GM18907 (cell line): ENCODE data around the gene SIM2.

Experiments used
- ATAC-seq: cut with Tn5 transposase; IDR thresholded peaks from one replicate; pipeline ENCODE4 v1.9.1; 2021; ENCODE audit warnings: mild to moderate bottlenecking, moderate library complexity; ENCODE audit not compliant: unreplicated experiment

The SIM2 gene

DNA sequence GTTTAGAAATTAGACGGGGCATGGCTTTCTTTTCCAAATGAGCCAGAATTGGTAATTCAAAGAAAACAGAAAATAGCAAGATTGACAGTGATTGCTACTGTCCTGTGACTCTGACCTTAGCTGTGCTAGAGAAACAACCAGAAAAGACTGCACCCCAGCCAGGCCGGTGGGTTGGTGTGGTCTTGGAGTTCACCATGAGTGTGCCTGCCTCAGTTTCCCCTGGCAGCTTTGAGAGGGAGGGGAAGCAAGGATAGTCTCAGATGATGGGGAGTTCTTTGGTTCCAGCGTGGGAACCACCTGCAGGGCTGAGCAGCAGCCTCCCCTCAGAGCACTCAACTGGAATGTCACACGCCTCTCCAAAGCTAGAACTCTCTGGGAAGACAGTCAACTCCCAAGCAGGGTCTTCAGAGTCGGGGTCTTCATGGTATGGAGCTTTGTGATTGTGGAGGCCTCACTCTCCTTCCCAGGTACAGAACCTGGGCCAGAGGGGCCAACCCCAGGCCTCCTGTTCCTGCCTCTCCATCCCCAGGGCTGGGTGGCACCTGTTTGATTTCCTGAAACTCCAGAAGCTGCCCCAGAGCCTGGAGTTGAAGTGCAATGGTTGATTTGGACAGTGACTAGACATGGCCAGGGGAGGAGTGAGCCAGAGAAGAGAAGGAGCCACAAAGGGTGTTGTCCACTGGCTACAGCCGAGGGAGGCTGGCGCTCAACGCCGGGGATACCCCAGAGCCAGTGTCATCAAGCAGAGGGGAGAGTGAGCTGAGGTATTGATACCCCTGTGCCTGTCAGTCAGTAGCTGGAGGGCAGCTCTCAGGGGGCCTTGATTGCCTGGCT, 35.7 kb downstream of the SIM2 start:
- no peak for ATAC-seq

DNA sequence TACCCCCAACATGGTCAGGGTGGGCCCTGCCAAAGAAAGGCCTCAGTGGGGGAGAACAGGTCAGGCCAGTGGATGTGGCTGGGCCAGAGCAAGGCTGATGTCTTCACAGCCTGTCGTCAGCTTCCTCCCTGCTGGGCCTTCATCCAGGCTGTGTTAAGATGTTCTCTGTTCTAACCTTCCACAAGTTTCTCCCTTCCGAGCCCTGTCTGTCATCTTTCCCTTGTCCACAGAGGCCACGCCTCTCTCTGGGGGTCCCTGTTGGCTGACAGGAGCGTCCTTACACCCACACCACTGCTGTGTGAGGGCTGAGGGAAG, 36.2 kb downstream of the SIM2 start:
- ATAC-seq, result no peak

DNA sequence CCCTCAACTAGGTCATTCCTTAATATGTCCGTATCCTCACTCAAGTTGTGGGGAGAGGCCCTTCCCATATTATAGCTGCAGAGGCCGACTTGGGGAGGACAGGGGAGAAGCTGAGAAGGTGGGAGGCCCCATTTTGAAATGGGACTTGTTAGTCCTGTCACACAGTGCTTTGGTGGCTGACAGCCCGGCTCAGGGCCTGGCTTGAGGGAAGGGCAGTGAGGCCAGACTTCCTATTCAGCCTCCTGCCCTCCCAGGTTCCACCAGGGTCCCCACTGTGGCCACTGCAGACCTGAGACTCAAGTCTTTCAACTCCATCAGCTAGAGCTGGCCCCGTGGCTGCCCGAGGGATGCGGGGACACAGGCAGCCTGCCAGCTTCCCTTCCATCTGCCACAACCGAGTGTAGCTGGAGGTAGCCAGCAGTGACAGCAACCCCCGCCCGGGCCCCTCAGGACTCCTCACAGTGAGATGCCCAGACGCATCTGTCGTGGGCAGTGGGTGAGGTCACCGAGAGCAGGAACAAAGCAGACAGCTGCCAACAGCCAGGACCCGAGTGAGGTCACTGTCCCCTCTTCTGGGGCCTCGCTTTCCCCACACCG, 36.9 kb downstream of the SIM2 start:
- ATAC-seq, result no peak

DNA sequence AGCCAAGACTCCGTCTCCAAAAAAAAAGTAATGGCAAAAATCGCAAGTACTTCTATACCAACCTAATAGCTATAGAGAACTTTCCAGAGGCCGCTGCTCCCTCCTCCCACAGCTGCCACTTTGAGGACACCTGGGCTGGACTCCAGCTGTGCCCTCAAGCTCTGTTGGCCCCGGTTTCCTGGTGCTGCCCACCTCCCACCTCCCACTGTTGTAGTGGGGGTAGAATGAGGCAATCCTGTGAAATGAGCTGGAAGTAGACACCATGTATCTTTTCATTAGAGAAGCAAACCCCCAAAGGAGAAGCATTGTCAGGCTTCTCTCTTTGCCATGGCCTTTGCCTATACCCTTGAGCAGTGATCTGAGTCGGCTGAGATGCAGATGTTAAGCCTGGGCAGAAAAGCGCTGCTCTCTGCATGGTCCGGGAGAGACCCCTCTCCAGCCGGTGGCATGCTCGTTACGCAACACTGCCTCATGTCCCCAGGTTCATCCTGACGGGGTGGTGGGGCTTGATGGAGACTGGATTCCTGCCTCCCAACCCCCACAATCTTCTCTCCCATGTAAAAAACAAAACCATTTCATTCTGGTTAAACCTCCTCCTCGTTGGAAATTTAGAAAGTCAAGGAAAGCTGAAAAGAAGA, 39.7 kb downstream of the SIM2 start:
- no peak for ATAC-seq

DNA sequence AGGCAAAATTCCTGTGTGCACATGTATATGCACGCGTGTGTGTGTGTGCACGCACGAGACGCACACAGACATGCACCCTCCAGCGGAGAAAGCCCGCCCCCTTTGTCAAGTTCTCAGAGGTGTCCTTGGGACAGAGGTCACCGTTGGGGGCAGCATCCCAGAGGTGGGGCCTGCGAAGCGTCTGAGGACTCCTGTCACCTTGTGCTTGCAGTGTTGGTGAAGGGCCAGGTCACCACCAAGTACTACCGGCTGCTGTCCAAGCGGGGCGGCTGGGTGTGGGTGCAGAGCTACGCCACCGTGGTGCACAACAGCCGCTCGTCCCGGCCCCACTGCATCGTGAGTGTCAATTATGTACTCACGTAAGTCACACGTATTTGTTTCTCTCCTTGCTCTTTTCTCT, 42.6 kb downstream of the SIM2 start:
- no peak for ATAC-seq

DNA sequence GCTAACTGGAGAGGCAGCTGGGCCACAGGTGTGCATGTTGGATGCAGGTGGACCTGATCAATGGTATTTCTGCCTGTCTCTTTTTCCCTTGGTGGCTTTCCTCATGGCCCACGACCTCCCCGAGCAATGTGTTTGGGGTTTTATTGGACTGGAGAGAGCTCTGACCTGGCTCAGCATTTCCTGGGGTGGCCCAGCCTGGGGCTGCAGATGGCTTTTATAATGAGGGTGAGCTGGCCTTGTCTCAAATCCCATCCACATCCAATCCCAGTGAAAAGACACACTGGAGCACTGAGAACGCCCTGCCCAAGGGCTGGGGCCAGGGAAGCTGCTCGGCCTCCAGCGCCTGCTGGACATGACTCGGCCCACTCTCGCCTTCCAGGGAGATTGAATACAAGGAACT, 44.1 kb downstream of the SIM2 start:
- ATAC-seq, result no peak

DNA sequence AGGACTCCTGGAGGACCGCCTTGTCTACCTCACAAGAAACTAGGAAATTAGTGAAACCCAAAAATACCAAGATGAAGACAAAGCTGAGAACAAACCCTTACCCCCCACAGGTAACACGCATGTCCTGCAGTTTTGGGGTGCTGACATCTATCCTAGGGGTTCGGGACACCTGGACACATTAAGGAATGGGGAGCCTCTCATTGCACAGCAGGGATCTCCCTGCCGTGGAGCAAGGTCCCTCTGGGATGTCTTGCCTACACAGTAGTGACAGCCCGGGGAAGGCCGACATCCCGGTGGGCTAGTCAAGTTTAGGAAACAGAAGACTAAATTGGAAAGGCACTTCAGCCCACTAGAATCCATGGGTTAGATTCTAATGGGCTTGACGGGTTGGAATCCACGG, 44.5 kb downstream of the SIM2 start:
- ATAC-seq, result no peak

DNA sequence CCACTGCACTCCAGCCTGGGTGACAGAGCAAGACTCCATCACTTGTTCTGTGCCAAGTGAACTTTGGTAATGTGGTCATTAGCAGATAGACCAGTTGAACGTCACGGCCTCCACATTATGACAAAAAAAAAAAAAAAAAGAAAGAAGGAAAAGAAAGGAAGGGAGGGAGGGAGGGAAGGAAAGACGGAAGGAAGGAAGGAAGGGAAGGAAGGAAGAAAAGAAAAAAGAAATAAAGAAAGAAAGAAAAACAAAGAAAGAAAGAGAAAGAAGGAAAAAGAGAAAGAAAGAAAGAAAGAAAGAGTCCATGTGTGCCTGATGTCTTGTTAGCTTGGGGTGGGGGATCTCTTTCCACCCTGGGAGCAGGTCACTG, 45.3 kb downstream of the SIM2 start:
- ATAC-seq, result no peak

DNA sequence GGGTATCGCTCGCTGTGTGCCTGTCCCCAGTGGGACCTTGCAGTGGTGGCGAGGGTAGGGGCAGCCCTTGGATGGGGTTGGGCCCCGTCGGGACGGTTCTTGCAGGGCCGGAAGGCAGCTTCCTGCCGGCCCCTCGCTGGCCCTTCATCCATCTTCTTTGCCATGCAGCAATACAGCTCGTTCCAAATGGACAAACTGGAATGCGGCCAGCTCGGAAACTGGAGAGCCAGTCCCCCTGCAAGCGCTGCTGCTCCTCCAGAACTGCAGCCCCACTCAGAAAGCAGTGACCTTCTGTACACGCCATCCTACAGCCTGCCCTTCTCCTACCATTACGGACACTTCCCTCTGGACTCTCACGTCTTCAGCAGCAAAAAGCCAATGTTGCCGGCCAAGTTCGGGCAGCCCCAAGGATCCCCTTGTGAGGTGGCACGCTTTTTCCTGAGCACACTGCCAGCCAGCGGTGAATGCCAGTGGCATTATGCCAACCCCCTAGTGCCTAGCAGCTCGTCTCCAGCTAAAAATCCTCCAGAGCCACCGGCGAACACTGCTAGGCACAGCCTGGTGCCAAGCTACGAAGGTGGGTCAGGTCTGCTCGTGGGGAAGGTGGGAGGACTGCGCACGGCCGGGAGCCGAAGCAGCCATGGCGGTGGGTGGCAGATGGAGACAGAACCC, 45.8 kb downstream of the SIM2 start:
- ATAC-seq, result no peak

DNA sequence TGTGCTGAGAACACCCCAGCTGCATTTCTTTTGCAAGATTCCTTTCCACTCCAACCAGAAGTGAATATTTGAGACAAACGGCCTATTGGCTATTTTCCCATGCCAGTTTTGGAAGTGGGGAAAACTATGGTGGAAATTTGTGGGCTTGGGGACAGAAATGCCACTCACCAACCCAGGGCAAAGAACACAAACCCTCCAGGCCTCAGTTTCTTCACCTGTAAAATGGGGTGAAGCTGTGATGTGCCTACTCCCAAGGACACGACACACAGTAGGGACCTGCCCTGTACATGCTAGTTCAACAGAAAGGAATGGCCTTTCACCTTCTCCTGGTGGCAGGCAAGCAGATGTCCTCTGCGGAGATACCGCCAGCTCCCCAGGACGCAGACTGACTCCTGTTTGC, 46.5 kb downstream of the SIM2 start:
- no peak for ATAC-seq

DNA sequence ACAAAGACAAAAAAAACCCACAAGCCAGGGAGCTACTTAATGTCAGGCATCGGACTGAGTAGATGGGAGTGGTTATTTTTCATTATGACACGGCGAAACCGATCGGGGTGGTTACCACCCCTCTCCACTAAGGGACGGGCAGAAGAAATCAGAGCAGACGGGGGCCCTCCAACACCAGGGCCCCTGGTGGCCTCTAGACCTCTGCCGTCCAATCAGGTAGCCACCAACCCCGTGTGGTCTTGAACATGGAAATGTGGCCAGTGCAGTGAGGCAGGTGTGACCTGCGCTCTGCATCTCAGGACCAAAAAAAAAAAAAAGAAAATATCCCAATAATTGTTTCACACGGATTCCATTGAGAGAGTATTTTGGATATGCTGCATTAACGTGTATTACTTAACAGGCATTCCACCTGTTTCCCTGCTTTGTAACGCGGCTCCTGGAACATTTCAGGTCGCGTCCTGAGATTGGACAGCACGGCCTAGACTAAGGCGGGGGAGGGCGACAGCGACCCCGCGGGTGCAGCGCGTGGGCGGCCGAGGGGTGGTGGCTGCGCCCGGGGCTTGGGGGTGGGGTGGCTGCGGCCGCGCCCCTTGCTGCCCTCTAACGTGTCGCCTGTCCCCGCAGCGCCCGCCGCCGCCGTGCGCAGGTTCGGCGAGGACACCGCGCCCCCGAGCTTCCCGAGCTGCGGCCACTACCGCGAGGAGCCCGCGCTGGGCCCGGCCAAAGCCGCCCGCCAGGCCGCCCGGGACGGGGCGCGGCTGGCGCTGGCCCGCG, 48.3 kb downstream of the SIM2 start:
- ATAC-seq, result no peak

DNA sequence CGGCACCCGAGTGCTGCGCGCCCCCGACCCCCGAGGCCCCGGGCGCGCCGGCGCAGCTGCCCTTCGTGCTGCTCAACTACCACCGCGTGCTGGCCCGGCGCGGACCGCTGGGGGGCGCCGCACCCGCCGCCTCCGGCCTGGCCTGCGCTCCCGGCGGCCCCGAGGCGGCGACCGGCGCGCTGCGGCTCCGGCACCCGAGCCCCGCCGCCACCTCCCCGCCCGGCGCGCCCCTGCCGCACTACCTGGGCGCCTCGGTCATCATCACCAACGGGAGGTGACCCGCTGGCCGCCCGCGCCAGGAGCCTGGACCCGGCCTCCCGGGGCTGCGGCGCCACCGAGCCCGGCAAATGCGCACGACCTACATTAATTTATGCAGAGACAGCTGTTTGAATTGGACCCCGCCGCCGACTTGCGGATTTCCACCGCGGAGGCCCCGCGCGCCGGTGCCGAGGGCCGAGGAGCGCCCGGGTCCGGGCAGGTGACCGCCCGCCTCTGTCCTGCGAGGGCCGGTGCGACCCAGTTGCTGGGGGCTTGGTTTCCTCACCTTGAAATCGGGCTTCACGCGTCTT, 49.0 kb downstream of the SIM2 start:
- ATAC-seq, result no peak

DNA sequence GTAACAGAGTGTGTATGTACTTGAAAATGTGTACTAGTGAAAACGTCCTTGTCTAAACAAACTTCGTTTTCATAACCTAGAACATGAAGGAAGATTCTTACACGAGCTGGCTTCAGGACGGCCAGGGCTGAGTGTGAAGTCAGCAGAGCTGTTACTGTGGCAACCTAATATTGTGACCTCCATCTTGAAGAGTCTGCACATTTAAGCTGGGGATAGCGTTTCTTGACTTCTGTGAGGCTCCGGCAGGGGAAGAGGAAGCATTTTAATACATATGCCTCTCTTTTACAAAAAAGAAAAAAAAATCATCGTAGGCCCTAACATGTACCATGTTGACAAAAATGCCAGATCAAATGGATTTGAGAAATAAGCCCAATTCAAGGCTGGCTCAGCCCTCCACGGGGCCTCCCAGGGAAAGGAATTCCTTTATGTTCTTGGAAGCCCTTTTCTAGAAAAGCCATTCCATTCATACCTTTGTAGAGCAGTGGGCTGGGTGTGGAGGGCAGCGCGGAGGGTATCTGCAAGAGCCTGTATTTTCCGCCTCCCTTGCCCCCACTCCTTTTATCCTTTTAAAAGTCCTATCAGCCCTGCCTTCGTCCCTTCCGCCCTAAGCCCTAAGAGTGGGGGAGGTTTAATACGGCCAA, 51.1 kb downstream of the SIM2 start:
- no peak for ATAC-seq

DNA sequence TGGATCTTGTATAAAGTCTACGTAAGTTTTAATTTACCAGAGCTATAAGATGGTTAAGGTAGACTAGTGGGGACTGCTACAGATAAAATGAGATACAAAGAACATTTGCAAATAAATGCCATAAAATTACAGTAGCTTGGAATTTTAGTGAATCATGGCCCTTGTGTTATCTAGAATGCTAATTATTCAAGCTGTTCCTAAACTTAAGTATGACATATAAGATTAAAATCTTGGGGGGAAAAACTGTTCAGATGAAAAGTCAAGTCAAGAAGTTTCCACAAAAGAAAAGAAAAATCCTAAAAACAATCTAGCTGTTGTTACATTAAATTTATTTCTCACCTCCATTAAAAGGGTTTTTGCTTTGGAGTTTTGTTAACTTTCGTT, 51.7 kb downstream of the SIM2 start:
- no peak for ATAC-seq

DNA sequence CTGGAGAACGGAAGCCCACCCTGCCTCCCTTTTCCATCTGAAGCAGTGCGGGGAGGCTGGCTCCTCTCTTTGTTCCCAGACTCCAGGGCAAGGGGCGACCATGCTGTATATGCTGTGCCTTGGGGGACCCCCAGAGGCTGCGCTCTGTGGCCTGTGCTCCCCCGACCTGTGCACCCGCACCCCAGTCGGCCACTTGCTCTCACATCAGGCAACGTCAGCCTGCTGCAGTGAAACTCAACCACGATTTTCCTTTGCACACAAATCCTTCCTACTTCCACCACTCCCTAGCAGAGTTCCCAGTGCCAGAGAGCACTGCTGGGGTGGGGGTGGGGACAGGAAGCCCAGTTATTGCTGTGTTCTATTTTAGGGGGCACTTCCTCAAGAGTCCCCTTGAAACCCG, 52.5 kb downstream of the SIM2 start:
- no peak for ATAC-seq

DNA sequence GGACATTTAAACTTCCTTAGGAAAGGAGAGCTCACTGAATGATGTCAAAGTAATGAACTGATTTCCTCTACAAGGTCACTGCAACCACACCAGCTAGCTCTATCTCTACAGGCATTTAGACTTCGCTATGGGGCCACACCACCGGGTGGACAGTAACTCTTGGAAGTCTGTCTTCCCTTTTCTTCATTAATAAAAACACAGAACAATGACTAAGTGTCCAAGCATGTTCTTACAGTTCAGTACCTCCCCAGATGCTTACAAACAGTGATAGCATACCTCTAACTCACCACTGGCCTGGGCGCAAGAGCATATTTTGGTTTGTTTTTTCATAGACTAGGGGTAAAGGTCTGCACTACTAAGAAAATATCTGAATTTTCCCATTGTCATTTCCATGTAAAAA, 54.6 kb downstream of the SIM2 start:
- ATAC-seq, result no peak

DNA sequence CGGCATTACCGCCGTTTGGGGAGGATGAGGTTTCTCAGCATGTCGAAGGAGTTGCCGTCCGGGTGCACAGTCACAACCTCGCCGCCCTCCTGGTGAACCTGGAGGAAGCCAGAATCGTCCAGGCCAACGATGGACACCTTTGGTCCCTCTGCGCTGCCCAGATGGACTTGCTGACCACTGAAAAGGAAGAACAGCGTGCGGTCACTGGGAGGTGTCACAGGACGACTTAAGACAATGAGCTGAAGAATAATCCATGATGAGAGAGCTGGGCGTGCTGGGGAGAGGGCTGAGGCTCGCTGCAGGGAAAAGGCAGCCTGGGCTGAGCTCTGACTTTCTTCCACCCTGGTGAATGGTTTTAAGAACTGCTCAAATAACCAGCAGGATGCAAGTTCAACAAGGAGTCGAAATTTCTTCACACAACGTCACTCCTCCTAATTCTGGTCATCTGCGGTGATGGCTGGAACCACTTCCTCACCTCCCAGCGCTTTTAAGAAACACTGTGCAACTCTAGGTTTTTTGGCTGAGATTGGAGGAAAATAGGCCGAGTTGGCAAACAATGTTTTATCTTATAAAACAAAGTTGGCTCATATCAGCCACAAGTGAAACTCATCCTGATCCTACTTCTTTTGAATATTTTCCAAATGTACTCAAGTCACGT, 55.5 kb downstream of the SIM2 start:
- no peak for ATAC-seq

DNA sequence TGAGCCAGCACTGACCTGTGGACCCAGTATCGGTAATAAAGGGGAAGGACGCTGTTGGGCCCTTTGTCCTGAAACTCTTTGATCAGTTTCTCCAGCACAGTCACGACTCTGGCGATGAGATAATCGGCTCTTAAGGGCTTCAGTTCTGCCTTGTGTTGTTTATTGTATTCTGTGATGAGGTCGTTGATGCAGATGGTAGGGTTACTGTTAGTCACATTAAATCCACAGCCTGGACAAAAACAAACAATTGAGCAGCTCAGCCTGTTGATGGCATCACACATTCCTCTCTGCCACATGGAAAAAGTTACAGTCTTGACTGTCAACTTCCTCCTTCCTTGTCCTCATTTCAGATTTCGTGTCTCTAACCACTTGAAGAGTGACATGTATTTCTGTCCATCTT, 57.6 kb downstream of the SIM2 start:
- ATAC-seq, result no peak

DNA sequence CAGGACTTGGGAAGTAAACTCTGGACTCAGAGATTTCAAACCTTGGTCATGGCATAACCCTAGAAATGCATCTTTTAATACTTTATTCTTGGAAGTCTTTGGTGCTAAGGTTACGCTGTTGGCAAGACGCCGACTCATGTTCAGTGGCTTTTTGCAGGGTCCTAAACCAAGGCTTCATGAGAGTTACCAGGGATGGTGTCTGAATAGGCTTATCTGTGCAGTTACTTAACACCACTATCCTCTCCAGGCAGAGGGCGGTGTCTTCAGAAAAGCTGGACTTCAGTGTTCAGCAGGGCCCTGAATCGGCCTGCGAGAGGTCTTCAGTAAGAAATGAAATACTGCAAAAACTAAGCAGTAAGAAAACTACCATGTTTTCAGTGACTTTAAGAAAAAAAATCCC, 58.3 kb downstream of the SIM2 start:
- ATAC-seq, result no peak
